DMS53 treated with DMSO at 0.1 percent for 48 hours (cell line): Measurements from ENCODE around the gene KRT17.
A peak's percentile ranks its signal among the peaks of the same experiment; 100 is the strongest.
"Not testable (repeated sequence)": the region's sequence is repeated elsewhere in the genome, so short reads cannot be mapped to it uniquely, and the experiment has no call there.

Experiments
- DNase-seq: peaks from one replicate; lab custom pipeline; 2025; ENCODE audit not compliant: unreplicated experiment; lab: John Stamatoyannopoulos, UW

The KRT17 gene

DNA sequence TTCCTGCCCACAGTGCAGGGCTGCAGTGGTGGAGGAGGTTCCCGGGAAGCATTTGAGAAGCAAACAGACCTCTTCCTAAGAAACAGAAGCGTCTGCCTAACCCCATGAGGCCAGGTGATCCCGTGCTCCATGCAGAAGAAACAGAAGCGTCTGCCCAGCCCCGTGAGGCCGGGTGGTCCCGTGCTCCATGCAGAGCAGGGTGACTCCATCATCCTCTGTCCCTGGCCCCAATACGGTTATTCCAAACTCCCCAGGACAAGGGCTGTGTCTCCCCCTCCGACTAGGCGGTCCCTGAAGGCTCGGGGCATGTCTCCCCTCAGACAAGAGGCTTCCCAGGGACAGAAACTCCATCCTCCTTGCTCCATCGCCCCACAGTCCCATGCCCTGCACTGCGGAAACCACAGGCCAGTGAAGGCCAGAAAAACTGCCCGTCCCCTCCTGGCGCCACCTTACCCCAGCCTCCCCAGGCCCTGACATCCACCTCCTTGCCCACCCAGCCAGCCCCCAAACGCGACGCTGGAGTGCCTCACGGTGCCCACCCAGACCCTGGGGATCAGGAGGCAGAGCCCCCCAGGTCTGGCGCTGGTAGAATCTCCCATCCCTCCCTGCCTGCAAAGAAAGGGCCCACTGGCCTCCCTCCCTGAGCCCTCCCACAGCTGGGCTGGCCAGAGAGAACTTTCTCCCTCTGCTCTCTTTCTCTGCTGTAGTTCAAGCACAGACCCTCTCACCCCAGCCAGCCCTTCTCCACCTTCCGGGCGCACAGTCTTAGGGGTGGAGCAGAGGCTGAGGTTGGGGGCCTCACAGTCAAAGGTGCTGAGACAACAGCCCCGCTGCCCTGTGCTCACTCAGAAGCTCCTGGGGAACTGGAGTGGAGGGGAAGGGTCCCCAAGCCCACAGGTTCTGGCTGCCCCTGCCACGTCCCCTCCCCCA is 30.6 kb upstream of the KRT17 start:
- no peak for DNase-seq

DNA sequence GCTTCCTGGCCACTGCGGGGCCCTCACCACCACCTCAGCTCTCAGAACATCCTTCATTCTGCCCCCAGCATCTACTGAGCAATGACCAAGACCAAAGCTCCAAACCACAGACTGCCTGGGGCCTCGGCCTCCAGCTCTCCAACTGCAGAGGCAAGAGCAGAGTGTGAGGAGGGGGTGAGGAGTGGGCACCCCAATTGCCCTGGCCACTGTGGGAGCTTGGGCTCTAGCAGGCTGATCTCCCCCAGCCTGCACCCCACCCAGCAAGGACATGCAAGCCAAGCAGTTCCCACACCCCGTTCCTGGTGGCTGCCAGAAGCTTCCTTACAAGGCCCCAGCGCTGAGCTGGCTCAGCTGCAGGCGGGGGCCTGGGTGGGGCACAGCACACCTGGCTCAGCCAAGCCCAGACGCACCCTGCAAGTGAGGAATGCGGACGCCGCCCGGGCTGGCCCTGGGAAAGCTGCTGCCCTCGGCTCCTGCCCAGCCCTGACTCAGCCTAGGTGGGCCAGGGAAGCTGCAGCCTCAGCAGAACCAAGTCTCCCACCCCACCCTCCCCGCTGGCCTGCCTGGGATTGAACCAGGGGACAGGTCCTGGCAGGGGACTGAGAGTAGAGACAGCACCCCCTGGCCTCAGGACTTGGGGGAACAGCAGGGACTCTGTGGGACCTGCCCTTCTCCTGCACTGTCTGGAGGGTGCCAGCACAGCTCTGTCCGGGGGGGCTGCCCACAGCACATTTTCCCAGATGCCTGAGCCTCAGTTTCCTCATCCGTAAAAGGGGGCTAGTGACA is 29.7 kb upstream of the KRT17 start:
- no peak for DNase-seq

DNA sequence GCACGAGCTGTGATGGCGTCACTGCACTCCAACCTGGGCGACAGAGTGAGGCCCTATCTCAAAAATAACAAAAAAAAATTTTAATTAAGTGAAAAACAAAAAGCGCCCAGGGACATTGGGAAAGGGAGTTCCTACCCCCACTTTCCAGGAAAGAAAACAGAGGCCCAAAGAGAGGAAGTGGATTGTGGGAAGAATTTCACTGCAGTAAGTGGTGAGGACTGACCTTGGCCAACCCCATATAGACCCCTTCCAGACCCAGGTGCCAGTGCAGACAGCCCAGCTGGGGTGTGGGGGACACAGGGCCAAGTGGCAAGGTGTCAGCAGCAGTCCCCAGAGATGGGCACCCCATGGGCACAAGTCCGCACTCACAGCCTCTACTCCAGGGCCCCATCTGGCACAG is 29.0 kb upstream of the KRT17 start:
- DNase-seq: no peak

DNA sequence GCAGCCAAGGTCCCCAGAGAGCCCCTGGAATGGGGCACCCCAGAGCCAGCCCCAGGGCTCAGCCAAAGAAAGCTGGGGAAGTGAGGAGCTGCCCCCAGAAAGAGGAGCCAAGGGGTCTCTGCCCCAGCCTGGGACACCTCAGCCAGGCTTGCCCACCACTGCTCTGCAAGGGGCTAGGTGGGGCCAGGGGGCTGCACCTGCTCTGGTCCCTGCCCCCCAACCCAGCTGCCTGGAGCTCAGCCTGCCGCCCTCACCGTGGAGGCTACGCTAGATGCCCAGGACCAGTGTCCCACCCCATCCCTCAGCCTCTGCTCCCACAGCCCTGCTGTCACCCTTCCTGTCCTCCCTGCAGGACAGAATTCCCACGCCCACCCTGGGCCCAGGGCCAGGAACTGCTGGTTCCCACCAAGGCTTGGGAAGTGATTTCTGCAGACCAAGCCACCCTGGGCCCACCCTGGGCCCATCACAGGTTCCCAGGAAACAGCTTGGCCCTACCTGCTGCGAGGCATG is 28.1 kb upstream of the KRT17 start:
- no peak for DNase-seq

DNA sequence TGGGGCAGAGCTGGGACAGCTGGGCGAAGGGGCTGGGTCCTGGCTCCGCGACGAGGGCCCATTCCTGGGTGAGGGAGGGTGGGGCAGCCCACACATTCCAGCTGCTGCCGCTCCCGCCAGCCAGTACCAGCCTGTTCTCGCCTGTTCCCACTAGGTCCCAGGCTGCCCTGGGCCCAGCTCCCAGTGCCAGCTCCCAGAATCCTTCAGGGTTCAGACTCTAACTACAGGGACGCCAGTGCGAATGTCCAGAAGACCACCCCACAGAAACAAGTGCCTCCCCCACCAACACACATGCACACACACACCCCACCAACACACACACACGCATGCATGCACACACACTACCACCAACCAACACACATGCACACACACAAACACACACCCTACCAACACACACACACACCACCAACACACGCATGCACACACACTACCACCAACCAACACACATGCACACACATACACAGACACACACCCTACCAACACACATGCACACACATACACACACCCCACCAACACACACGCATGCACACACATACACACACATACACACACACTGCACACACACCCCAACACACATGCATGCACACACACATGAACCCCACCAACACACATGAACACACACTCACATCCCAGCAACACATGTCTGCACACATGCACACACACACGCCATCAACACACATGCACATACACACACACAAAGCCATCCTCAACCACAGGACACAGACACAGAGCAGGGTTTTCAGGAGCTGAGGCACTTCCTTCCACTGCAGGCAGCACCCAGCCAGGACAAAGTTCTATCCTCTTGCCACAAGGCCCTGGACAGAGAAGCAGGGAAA is 27.5 kb upstream of the KRT17 start:
- no peak for DNase-seq

DNA sequence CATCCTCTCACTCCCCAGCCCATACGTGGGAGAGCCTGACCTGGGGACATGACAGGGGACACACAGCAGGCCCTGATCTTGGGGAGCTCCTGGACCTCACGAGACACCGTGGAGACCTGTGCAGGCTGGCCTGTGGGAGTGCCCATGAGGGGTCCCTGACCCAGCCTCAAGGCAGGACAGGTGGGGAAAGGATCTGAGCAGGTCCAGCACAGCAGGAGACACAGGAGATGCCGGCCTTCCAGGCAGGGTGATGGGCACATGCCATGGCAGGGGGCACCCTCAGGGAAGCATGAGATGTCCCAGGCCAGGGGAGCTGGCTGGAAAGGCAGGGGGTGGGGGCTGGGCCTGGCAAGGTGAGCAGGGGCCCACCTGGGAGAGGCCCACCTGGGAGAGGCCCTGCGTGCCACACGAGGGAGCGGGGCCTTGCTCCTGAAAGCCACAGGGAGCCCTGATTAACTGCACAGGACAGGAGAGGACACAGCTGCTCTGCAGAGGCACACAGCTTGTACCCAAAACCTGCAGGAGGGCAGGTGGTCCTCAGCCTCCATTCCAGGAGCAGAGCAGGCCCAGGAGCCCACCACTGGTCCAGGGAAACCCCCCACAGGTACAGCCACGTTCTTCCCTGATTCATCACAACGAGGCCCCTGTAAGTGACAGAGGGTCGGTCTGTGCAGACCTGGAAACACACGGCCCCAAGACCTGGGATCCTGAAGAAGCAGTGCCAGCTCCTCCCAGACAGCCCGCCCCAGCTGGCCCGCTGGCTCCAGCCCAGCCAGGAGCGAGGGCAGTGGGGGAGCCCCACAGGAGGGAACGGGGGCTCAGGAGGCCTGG is 26.6 kb upstream of the KRT17 start:
- DNase-seq: no peak

DNA sequence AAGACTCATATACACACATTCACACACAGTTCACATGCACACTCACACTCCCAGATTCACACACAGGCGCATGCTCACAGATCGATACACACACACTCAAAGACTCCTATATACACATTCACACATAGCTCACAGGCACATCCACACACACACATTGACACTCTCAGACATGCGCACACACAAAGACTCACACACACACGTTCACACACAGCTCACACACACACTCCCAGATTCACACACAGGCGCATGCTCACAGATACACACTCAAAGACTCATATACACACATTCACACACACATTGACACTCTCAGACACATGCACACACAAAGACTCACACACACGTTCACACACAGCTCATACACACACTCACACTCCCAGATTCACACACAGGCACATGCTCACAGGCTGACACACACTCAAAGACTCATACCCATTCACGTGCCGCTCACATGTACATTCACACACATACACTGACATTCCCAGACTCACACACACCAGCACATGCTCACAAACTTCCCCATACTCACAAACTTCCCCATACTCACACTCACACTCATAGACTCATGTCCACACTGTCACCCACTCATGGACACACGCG is 25.6 kb upstream of the KRT17 start:
- DNase-seq: no peak

DNA sequence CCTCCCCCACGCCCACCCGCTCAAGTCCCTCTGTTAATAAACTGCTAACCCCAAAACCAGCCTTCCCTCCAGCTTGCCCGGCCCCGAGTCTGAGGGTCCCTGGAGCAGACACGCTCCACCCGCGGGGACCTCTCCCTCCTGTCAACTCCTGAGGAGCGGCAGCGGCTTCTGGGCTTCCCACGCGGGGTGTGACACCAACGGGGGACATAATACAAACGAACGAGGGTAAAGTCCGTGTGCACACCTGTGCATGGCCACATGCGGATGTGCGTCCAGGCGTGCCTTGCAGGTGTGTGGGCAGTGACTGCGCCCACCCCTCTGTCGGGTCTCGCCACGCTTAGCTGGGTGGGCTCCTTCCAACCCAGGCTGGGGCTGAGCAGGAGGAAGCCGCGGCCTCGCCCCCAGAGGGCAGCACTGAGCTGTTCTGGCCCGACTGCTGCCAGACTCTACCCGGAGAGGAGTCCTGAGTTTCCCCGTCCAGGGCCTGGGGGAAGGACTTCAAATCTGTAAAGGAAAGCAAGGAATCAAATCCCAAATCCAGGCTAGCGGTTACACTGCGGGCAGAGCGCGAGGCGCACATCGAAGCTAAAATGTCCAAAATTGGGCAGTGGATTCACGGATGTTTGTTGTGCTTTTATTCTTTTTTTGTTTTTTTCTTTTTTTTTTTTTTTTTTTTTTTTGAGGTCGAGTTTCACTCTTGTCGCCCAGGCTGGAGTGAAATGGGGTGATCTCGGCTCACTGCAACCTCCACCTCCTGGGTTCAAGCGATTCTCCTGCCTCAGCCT is 24.2 kb upstream of the KRT17 start:
- peak; percentile 38 for DNase-seq

DNA sequence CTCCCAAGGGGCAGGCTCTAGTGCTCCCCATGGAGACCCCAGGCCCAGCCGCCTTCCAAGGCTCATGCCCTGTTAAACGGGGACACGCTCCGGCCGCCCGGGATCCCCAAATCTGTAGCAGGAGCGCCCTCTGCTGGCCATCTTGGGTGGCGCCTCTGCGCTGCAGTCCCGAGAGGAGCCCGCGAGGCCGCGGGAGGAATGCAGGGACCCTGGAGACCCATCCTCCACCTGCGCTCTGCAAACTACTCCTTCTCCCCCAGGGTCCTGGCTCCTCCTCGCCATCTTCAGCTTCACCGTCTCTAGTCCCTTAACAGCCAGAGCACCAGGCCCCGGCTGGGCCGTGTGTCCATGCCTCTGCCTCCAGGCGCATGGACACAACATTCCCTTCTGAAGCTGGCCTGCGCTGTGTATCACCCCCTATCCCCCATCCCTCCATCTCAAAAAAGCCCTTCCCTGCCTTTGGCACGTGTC is 23.6 kb upstream of the KRT17 start:
- peak; percentile 42 for DNase-seq

DNA sequence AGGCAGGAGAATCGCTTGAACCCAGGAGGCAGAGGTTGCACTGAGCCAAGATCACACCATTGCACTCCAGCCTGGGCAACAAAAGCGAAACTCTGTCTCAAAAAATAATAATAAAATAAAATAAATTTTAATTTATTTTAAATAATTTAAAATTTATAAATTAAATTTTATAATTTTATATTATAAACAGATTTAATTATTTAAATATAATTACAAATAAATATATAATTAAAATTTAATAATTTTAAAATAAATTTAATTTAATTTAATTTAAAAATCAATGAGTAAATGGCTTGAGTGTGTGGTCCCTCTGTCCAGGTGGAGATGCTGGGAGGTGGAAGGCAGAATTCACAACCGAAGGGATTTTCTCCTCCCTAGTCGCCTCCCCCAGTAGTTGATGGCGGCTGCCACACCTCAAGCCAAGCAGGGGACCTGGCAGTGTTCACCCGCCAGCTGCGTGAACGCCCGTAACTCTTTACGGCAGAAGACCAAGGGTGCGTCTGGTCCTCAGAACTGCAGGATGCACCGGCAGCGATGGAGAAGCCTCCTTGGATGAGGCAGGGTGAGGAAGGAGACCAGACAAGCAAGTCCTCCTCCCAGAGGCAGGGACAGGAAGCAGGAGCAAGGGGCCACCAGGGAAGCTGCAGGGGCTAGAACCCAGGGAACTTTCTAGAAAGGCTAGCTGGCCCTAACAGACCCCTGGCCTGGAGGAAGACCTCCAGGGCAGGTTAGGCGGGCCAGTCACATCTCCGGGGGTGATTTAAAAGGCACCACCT is 22.9 kb upstream of the KRT17 start:
- no peak for DNase-seq

DNA sequence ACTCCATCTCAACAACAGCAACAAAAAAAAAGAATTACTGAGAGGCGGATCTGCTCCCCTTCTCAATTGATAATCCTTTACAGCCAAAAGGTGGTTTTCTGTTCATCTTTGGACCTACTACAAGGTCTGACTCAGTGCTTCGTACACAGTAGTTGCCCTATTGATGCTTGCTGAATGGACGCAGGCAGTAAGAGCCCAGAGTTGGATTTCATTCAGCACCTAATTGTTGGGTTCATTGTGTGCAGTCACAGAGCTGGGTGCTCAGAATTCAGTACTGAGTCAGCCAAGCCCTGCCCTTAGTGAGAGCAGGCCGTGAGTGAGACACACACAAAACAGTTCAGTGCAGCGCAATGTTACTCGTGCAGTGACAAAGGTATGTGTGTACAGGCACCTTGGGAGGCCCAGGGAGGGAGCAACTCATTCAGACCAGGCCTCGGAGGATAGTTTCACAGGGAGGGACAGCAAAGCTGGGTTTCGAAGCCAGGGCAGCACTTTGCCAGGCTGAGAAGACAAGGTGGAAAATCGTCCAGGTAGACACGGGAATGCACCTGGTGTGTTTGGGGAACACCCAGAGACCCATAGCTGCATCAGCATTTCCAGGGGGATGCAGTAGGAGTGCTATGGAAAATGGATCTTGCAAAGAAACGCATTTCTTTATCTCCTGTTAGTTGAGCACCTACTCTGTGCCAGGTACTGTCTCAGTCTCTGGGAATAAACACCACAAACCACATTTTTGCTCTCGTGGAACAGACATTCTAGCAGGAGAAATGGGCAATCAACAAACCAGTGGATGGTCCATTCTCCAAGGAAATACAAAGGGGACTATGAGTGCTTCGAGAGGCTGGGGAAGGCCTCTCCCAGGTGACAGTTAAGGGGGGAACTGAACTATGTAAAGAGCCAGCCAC is 18.1 kb upstream of the KRT17 start:
- no peak for DNase-seq

DNA sequence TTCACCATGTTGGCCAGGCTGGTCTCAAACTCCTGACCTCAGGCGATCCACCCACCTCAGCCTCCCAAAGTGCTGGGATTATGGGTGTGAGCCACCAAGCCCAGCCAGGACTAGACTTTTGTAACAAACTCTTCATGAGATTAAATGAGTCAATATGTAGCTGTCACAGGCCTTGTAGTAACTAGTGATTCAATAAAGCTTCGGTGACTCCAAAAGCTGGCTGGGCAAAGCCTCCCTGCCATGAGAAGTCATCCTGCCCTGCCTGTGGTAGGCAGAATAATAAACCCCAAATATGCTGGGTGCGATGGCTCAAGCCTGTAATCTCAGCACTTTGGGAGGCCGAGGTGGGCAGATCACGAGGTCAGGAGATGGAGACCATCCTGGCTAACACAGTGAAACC is 16.2 kb upstream of the KRT17 start:
- DNase-seq: not testable (repeated sequence)

DNA sequence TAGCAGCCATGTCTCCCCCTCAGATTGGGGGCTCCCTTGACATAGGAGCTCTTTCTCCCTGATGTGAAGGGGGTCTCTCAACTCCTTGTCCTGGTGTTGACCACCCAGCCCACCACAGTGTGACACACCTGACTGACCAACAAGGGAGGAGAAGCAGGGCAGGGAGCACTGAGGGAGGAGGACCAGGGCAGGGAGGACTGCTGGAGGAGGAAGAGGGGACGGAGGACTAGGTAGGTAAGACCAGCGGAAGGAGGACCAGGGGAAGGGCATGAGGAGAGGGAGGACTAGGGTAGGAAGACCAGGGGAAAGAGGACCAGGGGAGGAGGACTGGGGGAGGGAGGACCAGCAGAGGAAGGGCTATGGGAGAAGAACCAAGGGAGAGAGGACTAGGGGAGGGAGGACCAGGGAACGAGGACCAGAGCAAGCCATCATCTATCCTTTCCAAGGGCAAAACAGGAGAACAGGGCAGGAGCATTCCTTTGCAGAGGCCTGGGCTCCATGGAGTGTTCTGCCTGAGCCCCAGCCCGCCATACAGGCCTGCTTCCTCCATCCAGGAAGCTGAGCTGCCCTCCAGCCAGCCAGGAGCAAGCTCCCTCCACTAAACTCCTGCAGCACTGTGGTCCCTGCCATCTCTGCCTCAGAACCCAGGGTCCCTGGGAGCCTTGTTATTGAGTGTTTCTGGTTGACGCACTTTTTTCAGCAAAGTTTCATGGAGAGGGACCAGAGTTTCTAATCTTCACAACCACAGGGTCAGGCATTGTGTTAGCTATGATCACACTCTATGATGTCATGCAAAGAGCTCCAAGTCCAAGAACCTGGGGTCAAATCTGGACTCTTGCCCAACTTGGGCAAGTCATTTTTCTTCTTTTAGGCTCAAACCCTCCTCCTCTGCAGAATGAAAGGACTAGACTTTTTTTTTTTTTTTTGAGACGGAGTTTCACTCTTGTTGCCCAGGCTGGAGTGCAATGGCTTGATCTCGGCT is 15.4 kb upstream of the KRT17 start:
- DNase-seq: no peak

DNA sequence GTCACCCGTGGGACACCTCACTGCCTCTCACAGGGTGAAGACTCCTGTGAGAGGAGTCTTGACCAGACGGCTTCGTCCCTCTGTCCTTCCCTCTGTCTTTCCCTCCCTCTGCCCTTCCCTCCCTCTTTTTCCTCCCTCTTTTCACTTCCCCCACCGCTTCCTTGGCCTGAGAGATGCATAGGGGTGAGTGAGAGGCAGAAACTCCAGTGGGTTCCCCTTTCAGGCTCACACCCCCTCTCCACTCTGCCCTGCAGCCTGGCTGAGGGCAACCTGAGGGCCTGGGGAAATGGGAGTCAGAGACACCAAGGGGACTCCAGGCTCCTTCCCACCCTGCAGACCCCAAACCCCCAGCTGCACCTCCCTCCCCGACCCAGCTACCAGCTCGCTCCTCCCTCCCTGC is 14.6 kb upstream of the KRT17 start:
- DNase-seq: no peak

DNA sequence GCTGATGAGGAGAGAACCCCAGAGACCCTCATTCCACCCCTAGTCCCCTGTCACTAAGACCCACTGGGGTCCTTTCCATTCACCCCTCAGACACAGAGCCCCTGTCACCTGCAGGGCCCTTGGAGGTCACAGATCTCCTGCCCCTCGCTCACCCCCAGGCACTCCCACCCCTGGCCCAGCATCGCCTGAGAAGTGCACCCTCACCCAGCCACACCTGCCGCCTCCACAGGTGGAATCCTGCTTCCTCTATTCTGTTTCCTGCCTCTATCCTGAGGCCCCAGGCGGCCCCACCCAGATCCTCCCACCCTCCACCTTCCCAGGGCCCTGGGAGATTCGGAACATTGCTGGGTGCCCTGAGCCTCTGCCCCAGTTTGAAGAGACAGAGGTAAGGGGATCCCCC is 13.8 kb upstream of the KRT17 start:
- DNase-seq: no peak

DNA sequence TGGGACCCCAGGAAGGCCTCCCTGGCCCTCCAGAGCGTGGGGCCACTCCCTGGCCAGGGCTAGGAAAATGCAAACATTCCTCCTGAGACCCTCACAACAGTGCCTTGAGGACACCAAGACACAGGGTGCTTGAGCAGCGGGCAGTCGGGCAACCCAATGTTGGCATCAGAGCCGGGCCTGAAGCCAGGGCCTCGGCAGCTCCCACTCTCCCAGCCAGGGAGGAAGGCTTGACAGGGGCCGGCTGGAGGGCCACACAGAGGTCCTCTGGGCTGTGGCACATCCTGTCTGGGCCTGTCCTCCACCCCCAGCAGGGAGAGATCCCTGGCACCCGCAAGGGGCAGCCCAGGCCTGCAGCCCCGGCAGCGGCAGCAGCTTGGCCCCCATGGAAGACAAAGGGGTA is 12.3 kb upstream of the KRT17 start:
- no peak for DNase-seq
